Fibroblast of lung (primary cell): ENCODE measurements around the gene ICE1. TPM values are rescaled to one million over a fixed set of nuclear protein-coding genes. Genes with fewer than 3 reads are reported as not detected.

Experiments
- DNase-seq, 2 donors: peaks; one replicate each; pipeline versions ENCODE4 v3.0.0 to v3.0.0-alpha.2; 2010; ENCODE audit warnings: low read depth in 2 of 2
- H2AFZ ChIP-seq: 2 replicates; pipeline ENCODE4 v1.5.1; 2012; ENCODE audit warnings: low read length, control low read depth, inconsistent platforms
- H3K27ac ChIP-seq: 2 replicates; pipeline ENCODE4 v1.5.1; 2011; ENCODE audit warnings: low read length, control low read depth; ENCODE audit not compliant: insufficient read depth
- H3K27me3 ChIP-seq: 2 replicates; pipeline ENCODE4 v1.5.1; 2011; ENCODE audit warnings: mild to moderate bottlenecking, low read length; ENCODE audit not compliant: control insufficient read depth, insufficient read depth
- H3K36me3 ChIP-seq: 2 replicates; pipeline ENCODE4 v1.5.1; 2011; ENCODE audit warnings: low read length; ENCODE audit not compliant: control insufficient read depth, insufficient read depth
- H3K4me1 ChIP-seq: 2 replicates; pipeline ENCODE4 v1.5.1; 2011; ENCODE audit warnings: low read length; ENCODE audit not compliant: control insufficient read depth, insufficient read depth; ENCODE audit errors: extremely low read depth
- H3K4me2 ChIP-seq: 2 replicates; pipeline ENCODE4 v1.5.1; 2011; ENCODE audit warnings: low read length, control low read depth; ENCODE audit not compliant: insufficient read depth; ENCODE audit errors: extremely low read depth
- H3K4me3 ChIP-seq, 4 experiments: fragments of 200-600 bp in 1 of 4; sonication (generic) in 1 of 4; replicated peaks in 1 of 4; 2 replicates each; pipeline ENCODE4 v1.5.1; 2011 to 2016; ENCODE audit warnings: low read length in 4 of 4, low read depth in 3 of 4, mild to moderate bottlenecking in 3 of 4, control low read depth in 2 of 4, inconsistent platforms in 1 of 4, mixed read lengths in 1 of 4; ENCODE audit not compliant: insufficient read depth in 1 of 4; ENCODE audit errors: control extremely low read depth in 1 of 4
- H3K79me2 ChIP-seq: 2 replicates; pipeline ENCODE4 v1.5.1; 2012; ENCODE audit warnings: mild to moderate bottlenecking, low read length, inconsistent platforms; ENCODE audit not compliant: control insufficient read depth, insufficient read depth
- H3K9ac ChIP-seq: 2 replicates; pipeline ENCODE4 v1.5.1; 2011; ENCODE audit warnings: mild to moderate bottlenecking, low read length, control low read depth; ENCODE audit not compliant: insufficient read depth
- H3K9me3 ChIP-seq: 2 replicates; pipeline ENCODE4 v1.5.1; 2012; ENCODE audit warnings: low read depth, low read length; ENCODE audit not compliant: control insufficient read depth, insufficient read depth
- H4K20me1 ChIP-seq: 2 replicates; pipeline ENCODE4 v1.5.1; 2011; ENCODE audit warnings: low read length; ENCODE audit not compliant: control insufficient read depth, insufficient read depth; ENCODE audit errors: extremely low read depth
- EZH2 ChIP-seq: IDR thresholded peaks from 2 replicates; pipeline ENCODE4 v1.5.1; 2012; ENCODE audit warnings: low read length, control low read depth, mild to moderate bottlenecking; ENCODE audit errors: missing control alignments
- polyA plus RNA-seq, 2 donors: library from polyadenylated mRNA; depleted of rRNA in 1 of 2; stranded (reverse) in 1 of 2; unstranded in 1 of 2; fragments of >200 nt; gene quantifications; 2 replicates each; pipeline ENCODE4 v1.2.1, GENCODE V29; 2011 to 2012; ENCODE audit warnings: missing spikeins in 1 of 2
- total RNA-seq: library from RNA; depleted of rRNA; stranded (reverse); fragments of >200 nt; gene quantifications from 2 replicates; pipeline ENCODE4 v1.2.1, GENCODE V29; 2014
- TF ChIP-seq, protein P1 (sequence below), 2 donors: IDR thresholded peaks in 1 of 2; conservative IDR thresholded peaks in 1 of 2; 1 replicate in 1 of 2; 2 replicates in 1 of 2; pipeline ENCODE4 v1.5.1; 2011 to 2012; ENCODE audit warnings: low read length in 2 of 2, control low read depth in 1 of 2, inconsistent platforms in 1 of 2, low read depth in 1 of 2, mild to moderate bottlenecking in 1 of 2

The ICE1 gene
- total and polyA plus RNA-seq, 2 donors (not counting 1 experiment from before 2014, with no cell fraction given): 17.6 to 24.4 TPM

DNA sequence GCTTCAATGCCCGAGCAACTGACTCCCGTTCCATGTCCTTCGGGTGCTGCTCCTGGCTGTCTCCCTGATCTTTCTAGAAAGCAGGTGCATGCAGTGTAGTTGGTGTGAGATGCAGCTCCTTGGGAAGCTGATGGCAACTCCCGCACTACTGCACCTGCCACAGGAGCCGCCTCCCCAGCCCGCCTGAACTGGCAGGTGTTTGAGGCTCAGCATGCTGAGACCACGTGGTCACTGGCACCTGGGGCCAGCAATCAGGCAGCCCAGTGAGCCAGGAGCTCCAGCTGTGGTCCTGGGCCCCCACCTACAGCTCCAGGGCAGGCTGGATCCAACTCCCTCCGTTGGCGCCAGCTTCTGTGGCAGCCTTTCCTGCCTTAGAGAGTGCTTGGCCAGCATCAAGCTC, 111.5 kb downstream of the ICE1 start:
- H3K9ac ChIP-seq: no peak overlapping the region
- H3K79me2 ChIP-seq: no peaks in the 10 kb centered on the region
- H3K4me2 ChIP-seq: no peak overlapping the region
- no peaks in the 10 kb centered on the region for H3K36me3 ChIP-seq
- H3K9me3 ChIP-seq: no peaks in the 10 kb centered on the region
- H3K27me3 ChIP-seq: no peaks in the 10 kb centered on the region
- H3K27ac ChIP-seq: no peak overlapping the region
- H4K20me1 ChIP-seq: no peaks in the 10 kb centered on the region
- DNase-seq: no peak
- H3K4me1 ChIP-seq: no peaks in the 10 kb centered on the region
- H2AFZ ChIP-seq: no peak overlapping the region
- no peak for TF ChIP-seq EZH2
- TF ChIP-seq, protein P1, sequence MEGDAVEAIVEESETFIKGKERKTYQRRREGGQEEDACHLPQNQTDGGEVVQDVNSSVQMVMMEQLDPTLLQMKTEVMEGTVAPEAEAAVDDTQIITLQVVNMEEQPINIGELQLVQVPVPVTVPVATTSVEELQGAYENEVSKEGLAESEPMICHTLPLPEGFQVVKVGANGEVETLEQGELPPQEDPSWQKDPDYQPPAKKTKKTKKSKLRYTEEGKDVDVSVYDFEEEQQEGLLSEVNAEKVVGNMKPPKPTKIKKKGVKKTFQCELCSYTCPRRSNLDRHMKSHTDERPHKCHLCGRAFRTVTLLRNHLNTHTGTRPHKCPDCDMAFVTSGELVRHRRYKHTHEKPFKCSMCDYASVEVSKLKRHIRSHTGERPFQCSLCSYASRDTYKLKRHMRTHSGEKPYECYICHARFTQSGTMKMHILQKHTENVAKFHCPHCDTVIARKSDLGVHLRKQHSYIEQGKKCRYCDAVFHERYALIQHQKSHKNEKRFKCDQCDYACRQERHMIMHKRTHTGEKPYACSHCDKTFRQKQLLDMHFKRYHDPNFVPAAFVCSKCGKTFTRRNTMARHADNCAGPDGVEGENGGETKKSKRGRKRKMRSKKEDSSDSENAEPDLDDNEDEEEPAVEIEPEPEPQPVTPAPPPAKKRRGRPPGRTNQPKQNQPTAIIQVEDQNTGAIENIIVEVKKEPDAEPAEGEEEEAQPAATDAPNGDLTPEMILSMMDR (conservative IDR thresholded peaks at IDR 0.05 in 1 of 2, IDR thresholded peaks at IDR 0.05 in 1 of 2; ENCODE audit: low read depth in 1 of 2, low read length in 2 of 2): no peak
- H3K4me3 ChIP-seq: no peak overlapping the region

DNA sequence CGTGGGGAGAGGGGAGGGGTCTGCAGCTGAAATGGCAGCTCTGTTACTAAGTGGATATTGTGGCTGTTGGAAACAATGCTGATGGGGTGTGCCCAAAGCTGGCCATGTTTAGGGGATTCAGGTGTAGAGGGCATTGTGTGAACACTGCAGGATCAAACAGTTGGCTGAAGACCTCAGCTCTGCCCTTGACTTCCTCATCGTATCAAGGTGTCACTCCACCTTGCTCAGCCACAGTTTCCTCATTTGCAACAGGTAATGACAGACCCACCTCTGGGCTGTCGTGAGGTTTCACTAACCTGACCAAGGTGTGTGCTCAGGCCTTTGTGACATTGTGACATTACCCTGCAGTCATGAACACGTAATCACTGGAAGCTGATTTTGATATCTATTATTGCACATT, 111.9 kb downstream of the ICE1 start:
- Histone ChIP-seq H3K27ac (no peak overlapping the region), H3K9me3 (no peaks in the 10 kb centered on the region), H4K20me1 (no peaks in the 10 kb centered on the region), H3K4me2 (no peak overlapping the region), H3K27me3 (no peaks in the 10 kb centered on the region), H3K36me3 (no peaks in the 10 kb centered on the region), H3K79me2 (no peaks in the 10 kb centered on the region), H3K9ac (no peak overlapping the region), H3K4me3 (no peak overlapping the region), H2AFZ (no peak overlapping the region), H3K4me1 (no peaks in the 10 kb centered on the region)
- TF ChIP-seq, protein P1 (conservative IDR thresholded peaks at IDR 0.05 in 1 of 2, IDR thresholded peaks at IDR 0.05 in 1 of 2; ENCODE audit: low read depth in 1 of 2, low read length in 2 of 2): no peak
- no peak for TF ChIP-seq EZH2
- DNase-seq: no peak

GRCh38 chr5:5536871-5537270, 114.4 kb downstream of the ICE1 start:
- Histone ChIP-seq H2AFZ (no peak overlapping the region), H3K4me3 (no peak overlapping the region), H3K79me2 (no peaks in the 10 kb centered on the region), H3K36me3 (no peaks in the 10 kb centered on the region), H4K20me1 (no peaks in the 10 kb centered on the region), H3K4me1 (no peaks in the 10 kb centered on the region), H3K9me3 (no peaks in the 10 kb centered on the region), H3K27ac (no peak overlapping the region), H3K27me3 (no peaks in the 10 kb centered on the region), H3K4me2 (no peak overlapping the region), H3K9ac (no peak overlapping the region)
- TF ChIP-seq, protein P1 (conservative IDR thresholded peaks at IDR 0.05 in 1 of 2, IDR thresholded peaks at IDR 0.05 in 1 of 2; ENCODE audit: low read depth in 1 of 2, low read length in 2 of 2): no peak
- no peak for TF ChIP-seq EZH2
- no peak for DNase-seq
